RCC 7860 (cell line): ENCODE data around the gene PIGP.
A peak's percentile ranks its signal among the peaks of the same experiment; 100 is the strongest.
"Not testable (repeated sequence)": the region's sequence is repeated elsewhere in the genome, so short reads cannot be mapped to it uniquely, and the experiment has no call there.

Experiments
- DNase-seq: peaks from one replicate; pipeline ENCODE4 v3.0.0-alpha.2; 2015; ENCODE audit warnings: low spot score
- FAIRE-seq: peaks from 2 replicates; lab custom pipeline; 2012; peaks lifted over from hg19 to GRCh38; lab: Jason Lieb, UNC

PIGP gene

DNA sequence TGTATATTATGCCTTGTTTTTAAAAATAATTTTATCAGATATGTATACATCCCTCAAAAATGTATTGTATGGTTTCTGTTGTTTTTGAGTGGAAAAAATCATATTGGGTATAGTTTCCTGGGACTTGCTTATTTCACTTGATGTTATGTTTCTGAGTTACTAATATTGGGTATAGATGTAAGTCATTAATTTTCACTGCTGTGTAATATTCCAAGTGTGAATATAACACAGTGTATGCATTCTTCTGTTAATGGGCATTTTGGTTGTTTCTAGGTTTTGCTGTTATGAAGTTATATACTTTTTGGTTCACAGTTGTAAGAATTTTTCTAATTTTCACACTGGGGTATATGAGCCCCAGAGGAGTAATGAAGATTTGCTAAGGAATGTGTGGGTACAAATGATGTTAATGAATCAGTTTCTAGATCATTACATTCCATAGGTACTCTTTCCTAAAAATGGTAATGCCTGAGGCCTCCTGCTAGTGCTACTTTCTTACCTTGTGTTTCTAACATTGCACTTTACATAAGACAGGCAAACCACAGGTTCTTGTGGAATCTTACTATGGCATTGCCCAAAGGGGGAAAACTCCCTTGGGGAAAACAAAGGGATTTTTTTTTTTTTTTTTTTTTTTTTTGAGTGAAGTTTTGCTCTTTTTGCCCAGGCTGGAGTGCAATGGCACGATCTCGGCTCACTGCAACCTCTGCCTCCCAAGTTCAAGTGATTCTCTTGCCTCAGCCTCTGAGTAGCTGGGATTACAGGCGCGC, 3.4 kb upstream of the PIGP start:
- FAIRE-seq, result no peak
- DNase-seq, result no peak

- no peak for FAIRE-seq
- DNase-seq, result no peak
Measured at GRCh38 chr21:37075214-37075770, 2.4 kb upstream of the PIGP start.

- DNase-seq (no peak), FAIRE-seq (no peak)
Measured at GRCh38 chr21:37074546-37074945, 1.7 kb upstream of the PIGP start.

DNA sequence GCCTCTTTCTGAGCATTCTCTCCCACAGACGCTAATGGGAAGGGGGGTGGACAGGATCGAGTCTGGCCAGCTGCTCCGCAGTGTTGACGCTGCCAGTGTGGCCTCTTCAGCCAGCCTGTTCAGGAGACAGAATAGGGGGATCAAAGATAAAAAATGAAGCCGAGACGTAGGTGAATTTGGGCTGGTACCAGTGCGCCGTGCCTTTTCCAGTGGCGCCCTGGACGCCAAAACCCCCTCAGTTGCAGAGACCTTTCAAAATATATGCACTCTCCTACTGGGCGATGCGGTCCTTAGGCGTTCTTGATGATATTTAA, 1.3 kb upstream of the PIGP start:
- FAIRE-seq, result no peak
- no peak for DNase-seq

DNA sequence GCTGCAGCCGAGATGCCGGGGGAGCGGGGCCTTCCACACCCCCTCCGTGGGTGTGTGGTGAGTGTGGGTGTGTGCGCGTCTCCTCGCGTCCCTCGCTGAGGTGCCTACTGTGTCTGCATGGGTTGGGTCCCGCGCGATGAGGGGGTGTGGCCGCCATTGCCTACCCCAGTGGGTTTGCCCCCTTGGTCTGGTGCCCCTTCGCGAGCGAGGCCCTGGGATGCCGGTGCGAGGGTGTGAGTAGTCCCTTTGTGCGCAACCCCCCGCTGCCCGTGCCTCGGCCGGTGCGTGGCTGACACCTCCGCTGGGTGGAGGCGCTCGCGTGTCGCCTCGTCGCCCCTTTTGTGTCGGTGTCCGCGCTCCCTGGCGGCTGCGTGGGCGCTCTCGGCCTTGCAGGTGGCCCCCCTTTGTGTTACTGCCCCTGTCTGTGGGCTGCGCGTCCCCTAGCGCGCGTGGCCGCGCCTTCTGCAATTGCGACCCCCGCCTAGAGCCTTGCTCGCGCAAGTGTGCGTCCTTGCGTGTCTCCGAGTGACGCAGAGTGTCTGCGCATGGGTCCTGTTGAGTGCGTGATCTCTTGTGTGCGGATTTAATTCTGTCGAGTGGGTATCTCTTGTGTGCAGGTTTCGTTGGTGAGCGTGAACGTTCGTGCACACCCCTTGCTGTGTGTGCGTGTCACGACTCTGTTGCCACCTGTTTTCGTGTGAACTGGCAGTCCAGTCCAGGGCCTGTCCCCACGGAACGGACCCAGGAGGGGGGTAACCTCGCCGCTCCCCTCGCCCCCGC, 736 bp upstream of the PIGP start:
- FAIRE-seq (no peak), DNase-seq (peak; percentile 30)

- FAIRE-seq (no peak), DNase-seq (no peak)
Measured at GRCh38 chr21:37072274-37072987, 440 bp downstream of the PIGP start.

GRCh38 chr21:37071561-37072273, 1.2 kb downstream of the PIGP start:
- no peak for FAIRE-seq
- DNase-seq, result no peak

- DNase-seq, result no peak
- FAIRE-seq, result no peak
Measured at GRCh38 chr21:37065561-37066177, 7.2 kb downstream of the PIGP start.

GRCh38 chr21:37064841-37065240, 8.0 kb downstream of the PIGP start:
- DNase-seq (no peak), FAIRE-seq (no peak)

GRCh38 chr21:37063433-37063832, 9.4 kb downstream of the PIGP start:
- DNase-seq, result no peak
- FAIRE-seq, result no peak

- DNase-seq (no peak), FAIRE-seq (no peak)
Measured at GRCh38 chr21:37062593-37062935, 10.3 kb downstream of the PIGP start.

DNA sequence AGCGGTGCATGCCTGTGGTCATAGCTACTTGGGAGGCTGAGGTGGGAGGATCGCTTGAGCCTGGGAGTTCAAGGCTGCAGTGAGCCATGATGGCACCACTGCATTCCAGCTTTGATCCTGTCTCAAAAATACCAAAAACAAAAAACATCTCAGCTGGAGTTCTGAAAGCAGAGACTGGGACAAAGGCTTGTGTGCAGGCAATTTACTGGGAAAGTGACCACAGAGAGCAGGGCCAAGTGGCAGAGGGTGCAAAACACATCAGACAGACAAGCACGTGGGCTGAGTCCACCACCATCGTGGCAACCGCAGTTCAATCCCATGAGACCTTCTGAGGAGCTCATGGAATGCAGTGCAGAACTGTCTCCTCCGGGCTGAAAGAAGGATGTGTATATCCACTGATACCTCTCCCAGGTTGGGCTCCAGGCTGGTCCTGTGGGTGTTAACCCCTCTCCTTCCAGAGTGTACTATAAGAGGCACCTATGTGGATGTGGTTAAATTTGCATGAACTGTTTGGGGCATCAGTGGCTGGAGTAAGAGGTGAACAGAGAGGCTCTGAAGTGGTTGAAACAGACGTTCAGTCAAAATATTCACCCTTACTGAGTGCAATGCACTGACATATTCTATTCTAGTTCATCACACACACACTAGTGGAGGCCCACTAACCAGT, 10.8 kb downstream of the PIGP start:
- DNase-seq (no peak), FAIRE-seq (no peak)

DNA sequence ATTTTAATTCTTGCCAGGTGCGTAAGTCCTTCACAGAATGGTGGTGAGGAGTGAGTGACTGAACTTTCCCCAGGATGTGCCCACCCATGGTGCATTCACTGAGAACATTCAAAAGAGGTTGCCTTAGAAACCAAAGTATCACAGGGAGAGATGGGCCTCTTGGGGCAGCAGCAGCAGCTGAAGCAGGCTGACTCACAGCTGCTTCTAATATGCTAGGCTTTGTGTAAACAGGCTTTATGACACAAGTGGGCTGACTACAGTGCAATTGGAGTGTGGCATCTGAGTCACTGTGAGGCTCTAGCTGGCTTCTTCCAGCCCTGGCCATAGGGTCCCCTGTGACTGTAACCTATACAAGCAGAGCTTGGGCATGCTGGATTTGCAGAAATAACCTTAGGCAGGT, 12.6 kb downstream of the PIGP start:
- DNase-seq (peak; percentile 96), FAIRE-seq (peak; percentile 87)

GRCh38 chr21:37059181-37059580, 13.7 kb downstream of the PIGP start:
- DNase-seq (no peak), FAIRE-seq (no peak)

DNA sequence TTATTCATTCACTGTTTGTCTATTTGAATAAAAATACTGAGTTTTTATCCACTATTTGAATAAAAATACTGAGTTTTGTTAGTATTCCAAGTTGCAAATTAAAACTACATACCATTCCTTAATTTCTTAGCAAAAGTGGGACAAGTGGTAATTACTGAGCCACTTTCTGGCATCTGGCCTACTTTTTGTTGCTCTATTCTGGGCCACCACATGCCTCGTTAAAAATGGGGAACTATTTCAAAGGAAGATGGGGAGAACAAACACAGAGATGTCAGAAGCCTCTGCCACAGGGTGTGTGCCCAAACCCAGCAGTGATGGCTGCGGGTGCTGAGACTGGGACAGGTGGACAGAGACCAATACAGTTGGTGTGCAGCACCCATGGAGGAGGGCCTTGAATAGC, 14.6 kb downstream of the PIGP start:
- no peak for FAIRE-seq
- DNase-seq, result no peak

DNA sequence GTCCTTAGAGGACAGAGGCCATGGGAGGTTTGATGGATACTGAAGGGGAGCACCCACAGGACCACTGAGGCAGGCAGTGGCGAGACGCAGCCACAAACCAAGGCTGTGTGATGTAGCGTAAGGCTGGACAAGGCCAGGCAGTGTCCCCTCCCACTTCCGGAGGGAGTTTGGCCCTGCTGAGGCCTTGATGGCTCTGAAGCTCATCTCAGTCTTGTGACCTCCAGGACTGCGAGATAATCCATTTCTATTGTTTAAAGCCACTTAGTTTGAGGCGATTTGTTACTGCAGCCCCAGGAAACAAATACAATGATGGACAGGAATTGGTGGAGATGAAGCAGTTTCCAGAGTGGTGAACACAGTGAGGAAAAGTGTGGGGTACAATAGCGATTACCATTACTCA, 15.3 kb downstream of the PIGP start:
- no peak for FAIRE-seq

DNA sequence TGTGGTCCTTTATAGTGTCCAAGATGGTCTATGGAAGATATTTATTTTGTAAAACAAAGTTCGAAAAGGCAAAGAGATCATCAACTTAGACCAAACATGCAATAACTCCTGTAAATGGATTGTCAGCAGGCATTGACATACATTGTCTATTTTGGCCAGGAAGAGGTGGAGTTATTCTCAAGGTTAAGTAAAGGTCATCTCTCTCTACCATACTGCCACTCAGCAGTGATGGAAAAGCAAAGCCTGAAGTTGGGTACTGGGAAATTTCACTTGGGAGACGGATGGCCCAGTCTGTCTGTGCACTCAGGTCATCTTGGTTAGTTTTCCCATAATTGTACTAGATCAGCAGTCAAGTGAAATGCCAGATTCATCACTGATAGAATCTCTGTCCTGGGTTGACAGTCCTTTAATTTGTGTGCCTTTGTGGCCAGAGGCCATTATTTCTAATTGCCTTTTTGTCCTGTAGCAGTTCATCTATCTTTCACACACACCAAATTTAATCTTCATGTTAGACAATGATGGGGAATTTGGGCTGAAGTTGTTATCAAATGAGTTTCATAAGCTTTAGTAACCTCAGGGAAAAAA, 17.5 kb downstream of the PIGP start:
- no peak for FAIRE-seq
- DNase-seq, result no peak

More for the DNA sequence above, 15.3 kb downstream of the PIGP start:
- no peak for DNase-seq

DNA sequence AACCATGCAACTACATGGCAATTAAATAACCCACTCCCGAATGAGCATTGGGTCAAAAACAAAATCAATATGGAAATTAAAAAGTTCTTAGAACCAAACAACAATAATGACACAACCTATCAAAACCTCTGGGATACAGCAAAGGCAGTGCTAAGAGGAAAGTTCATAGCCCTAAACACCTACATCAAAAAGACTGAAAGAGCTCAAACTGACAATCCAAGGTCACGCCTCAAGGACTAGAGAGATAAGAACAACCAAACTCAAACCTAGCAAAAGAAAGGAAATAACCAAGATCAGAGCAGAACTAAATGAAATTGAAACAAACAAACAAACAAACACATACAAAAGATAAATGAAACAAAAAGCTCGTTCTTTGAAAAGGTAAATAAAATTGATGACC, 23.1 kb downstream of the PIGP start:
- DNase-seq, FAIRE-seq: not testable (repeated sequence)

- DNase-seq (no peak), FAIRE-seq (no peak)
Measured at GRCh38 chr21:37047079-37047478, 25.8 kb downstream of the PIGP start.

GRCh38 chr21:37045556-37045955, 27.3 kb downstream of the PIGP start:
- DNase-seq (no peak), FAIRE-seq (no peak)
